Measurements from ENCODE around the gene SLC25A10.

SLC25A10 gene

GRCh38 chr17:81696218-81696941 lies 15.7 kb upstream of the SLC25A10 start:
- no peak for TF ChIP-seq CTCF (IDR thresholded peaks at IDR 0.05)

- TF ChIP-seq CTCF (IDR thresholded peaks at IDR 0.05): no peak
Measured at GRCh38 chr17:81697261-81698044, 14.6 kb upstream of the SLC25A10 start.

- TF ChIP-seq CTCF (IDR thresholded peaks at IDR 0.05): no peak
Measured at GRCh38 chr17:81700353-81701287, 11.5 kb upstream of the SLC25A10 start.

- TF ChIP-seq CTCF (IDR thresholded peaks at IDR 0.05): no peak
Measured at GRCh38 chr17:81701288-81702071, 10.6 kb upstream of the SLC25A10 start.

- TF ChIP-seq CTCF (IDR thresholded peaks at IDR 0.05): no peak
Measured at GRCh38 chr17:81702934-81703746, 8.9 kb upstream of the SLC25A10 start, which contains the start of gene MRPL12. Gene MRPL12 (plus strand): TSS chr17:81703367. CDS start chr17:81703502, 135 bp downstream.

GRCh38 chr17:81703747-81704654 lies 8.1 kb upstream of the SLC25A10 start:
- no peak for TF ChIP-seq CTCF (IDR thresholded peaks at IDR 0.05)
